Myocyte (in vitro differentiated cells): ENCODE results near the gene CHST8. TPM values are rescaled to one million over a fixed set of nuclear protein-coding genes. Genes with fewer than 3 reads are reported as not detected.

ENCODE experiments used
- DNase-seq: peaks from one replicate; pipeline ENCODE4 v3.0.0-alpha.2; 2012; ENCODE audit warnings: low read depth
- total RNA-seq: library from RNA; depleted of rRNA; stranded (reverse); fragments of >200 nt; gene quantifications from 2 replicates; pipeline ENCODE4 v1.2.3, GENCODE V29; 2014

Gene CHST8
- total RNA-seq, 1 donor from 2014 or later = not detected

- no peak for DNase-seq
Measured at GRCh38 chr19:33734913-33735312, 113.2 kb downstream of the CHST8 start.

- no peak for DNase-seq
Measured at GRCh38 chr19:33736158-33736557, 114.4 kb downstream of the CHST8 start.

DNA sequence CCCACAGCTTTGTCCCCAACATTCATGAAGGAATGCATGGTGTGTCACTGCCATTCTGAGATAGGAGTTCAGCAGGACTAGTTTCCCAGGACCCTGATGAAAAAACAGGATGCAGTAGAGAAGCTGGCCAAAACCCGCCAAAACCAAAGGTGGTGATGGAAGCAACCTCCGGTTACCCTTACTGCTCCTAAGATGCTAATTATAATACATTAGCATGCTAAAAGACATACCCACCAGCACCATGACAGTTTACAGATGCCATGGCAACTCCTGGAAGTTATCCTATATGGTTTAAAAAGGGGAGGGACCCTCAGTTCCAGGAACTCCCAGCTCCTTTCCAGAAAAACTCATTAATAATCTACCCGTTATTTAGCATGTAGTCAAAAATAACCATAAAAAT, 115.0 kb downstream of the CHST8 start:
- no peak for DNase-seq

DNA sequence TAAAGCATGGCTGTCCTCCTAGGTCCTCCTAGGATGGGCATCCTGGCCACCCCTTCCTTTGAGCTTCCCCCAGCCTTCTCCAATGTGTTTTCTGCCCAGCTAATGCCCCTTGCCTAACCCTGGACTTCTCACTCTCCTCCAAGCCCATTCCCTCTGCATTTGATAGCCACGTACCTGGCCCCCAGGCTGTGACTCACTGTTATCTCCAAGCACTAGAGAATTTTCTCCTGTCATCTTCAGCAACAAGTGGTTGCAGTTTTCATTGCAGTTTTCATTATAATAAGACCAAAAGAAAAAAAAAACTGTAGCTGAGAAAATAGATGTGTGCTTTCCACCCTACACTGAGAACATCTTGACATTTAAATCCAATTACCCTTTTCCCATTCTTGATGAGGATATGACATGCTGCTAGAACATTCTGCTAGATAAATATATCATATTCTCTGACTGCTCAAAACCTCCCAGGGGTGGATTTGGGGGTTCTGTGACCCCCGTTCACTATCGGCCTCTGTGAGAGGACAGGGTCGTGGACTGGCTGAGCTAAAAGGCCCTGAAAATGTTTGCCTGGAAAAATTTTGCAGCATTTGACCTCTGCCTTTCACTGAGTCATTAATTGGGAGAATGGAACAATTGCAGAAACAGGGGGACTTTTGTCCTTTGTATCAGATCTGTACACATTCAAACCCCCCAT, 116.1 kb downstream of the CHST8 start:
- no peak for DNase-seq

DNA sequence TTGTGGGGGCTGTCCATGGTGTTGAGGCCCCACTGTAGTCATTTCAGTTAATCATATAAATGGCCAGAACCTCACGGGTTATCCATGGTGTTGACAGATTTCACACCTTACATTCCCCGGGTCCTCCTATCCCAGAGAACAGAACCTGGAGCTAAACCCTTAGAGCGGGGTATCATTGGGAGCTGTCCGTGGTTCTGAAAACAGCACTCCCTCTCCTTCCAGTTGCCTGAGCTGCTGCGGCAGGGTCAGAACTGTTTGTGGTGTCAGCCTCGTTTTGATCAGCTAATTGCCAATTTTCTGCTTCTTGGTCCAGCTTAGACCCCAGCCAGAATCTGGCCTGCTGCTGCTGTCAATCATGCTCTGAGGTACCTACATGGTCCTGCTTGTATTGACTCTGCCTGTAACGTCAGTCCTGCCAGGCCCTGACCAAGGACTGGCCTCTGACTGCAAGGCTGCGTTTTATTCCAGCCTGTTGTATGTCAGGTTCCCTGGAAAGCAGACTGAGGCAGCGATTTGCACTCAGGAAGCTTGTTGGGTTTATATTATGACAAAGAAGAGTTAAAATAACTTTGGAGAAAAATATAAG, 119.2 kb downstream of the CHST8 start:
- peak; percentile 43 for DNase-seq

DNA sequence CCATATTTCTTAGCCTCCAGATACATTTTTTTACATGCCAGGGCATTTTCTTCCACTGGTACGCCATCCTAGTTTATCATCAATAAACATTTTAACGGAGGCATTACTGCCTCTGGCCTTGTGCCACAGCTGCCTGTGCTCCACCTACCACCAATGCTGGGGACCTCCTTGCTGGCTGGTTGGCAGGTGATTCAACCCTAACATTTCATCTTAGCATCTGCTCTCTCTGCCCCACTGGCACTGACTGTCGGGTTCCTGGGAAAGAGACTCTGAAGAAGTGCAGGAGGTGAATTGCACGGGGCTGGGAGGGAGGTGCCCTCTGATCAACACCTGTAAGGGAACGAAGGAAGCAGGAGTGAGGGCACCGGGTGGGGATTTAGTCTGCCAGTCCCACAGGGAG, 123.5 kb downstream of the CHST8 start:
- no peak for DNase-seq

- no peak for DNase-seq
Measured at GRCh38 chr19:33746159-33746558, 124.4 kb downstream of the CHST8 start.

- DNase-seq = no peak
Measured at GRCh38 chr19:33747273-33747672, 125.5 kb downstream of the CHST8 start.

- no peak for DNase-seq
Measured at GRCh38 chr19:33748231-33748630, 126.5 kb downstream of the CHST8 start.

DNA sequence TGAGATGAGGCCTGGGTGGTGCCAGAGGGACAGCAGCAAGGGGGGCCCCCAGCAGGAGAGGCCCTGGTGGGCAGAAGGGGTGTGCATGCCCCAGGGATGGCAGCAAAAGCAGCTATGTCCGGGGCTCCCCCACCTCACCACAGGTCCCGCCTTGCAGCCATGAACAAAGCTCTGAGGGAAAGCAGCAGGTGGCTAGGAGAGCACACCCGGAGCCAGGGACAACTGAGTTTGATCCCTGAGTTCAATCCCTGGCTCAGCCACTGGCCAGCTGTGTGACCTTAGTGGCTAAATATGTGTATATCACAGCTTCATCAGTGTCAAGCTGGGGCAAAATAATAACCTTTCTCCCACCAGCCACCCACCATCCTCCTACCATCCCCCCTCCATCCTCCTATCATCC, 127.3 kb downstream of the CHST8 start:
- DNase-seq = no peak

- no peak for DNase-seq
Measured at GRCh38 chr19:33749619-33750175, 127.9 kb downstream of the CHST8 start.

GRCh38 chr19:33750587-33751435, 129.1 kb downstream of the CHST8 start:
- no peak for DNase-seq

- no peak for DNase-seq
Measured at GRCh38 chr19:33751436-33751770, 129.7 kb downstream of the CHST8 start.

DNA sequence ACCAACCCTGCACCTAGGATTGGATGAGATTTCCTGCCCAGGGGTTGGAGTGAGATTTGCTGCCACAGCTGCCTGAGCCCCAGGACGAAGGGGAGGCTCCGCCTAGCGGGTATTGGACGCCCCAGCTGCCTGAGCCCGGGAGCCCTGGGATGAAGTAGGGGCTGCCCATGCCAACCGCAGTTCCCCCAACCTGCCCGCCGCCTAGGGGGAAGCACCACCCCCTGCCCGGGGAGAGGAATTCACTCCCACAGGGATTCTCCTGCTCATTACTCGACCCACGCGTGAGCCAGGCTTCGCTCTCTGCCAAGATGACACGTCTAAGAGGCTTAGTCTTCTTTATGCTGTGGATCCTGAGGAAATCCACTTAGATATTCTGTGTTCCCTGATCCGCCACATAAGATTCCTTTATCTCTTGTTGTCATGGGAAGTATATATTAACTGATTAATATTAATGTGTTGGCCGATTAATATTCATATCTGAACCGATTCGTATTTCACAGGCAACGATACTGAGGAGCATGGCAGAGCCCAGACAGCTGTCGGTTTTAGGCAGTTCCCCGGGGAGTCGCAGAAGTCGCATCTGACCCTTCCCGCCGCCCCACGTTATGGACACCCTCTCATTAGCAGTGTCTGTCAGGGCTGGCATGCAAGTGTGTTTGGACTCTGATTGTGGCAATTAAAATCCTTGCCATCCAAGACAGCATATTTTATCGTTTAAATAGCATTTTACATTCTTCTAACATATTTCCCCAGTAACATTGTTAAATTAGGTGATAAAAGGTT, 130.5 kb downstream of the CHST8 start:
- no peak for DNase-seq

- DNase-seq = no peak
Measured at GRCh38 chr19:33752945-33753344, 131.2 kb downstream of the CHST8 start.

GRCh38 chr19:33754361-33754760, 132.6 kb downstream of the CHST8 start:
- DNase-seq = no peak

DNA sequence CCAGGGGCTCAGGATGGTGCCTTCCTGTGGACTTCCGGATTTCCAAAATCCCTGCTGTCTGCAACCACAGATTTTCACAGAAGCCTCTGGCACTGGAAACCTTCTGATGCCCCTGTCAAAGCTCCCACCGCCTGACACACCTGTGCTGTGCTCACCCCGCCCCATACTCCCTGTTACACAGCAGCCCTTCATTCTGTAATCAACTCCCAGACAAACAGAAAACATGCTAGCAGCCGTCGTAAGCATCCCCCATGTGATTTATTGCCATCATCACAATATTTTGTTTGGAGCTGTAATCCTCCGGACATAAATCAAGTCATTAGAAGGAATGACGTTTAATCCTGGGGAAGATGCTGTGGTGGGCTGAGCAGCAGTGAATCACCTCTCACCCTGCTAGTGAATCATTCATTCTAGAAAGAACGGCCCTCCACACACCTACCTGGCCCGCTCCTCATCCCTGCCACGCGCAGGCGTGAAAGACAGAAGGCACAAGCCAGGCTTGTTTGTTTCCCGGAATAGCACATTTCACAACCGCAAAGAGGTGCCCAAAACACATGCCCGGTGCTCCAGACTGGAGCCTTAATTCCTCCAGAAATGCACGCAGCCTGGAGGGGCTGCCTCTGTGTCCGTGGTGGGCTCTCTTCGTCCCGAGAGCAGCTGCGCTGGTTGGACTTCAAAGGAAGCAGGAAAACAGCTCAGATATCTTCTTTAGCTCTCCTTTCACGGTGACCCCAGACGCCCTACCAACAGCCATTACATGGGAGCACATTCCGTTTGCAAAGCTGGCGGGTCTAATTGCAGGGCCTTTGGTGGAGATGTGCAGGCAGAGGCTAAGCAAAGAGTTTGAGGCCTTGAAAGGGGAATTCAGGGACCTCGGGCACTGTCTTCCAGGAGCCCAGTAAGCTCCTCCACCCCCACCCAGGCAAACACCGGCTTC, 133.6 kb downstream of the CHST8 start:
- no peak for DNase-seq

GRCh38 chr19:33756177-33756576, 134.4 kb downstream of the CHST8 start:
- no peak for DNase-seq

DNA sequence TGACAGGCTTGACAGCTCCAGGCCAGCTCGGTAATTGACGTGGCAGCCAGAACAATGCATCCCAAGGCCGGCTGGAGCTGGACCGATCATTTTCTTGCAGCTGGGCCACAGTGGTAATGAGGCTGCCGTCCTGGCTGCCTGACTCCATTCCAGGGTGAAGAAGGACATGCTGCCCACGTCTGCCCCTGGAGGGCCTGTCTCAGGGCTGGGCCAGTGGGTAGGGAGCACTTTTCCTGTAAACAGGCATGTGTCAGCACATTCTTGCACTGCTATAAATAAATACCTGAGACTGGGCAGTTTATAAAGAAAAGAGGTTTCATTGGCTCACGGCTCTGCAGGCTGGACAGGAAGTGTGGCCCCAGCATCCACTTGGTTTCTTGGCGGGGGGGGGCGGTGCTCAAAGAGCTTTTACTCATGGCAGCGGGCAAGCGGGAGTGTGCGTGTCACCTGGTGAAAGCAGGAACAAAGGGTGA, 136.8 kb downstream of the CHST8 start:
- DNase-seq = peak; percentile 4

DNA sequence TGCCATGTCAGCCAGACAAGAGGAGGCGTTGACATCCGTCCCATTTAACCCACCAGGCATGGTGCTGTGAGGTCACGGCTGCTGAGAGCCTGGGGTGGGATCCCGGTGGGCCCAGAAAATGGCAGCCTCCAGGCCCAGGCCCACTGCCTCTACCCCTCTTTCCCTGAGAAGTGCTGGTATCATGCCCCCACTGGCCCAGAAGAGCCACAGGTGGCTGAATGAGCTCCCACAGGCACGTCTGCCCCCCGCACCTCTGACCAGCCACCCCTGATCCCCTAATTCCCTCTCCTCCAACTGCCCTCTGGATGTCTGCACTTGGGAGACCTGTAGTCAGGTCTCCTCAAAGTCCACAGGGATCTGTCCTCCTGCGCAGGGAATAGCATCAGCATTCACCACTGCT, 137.6 kb downstream of the CHST8 start:
- DNase-seq = no peak
